ENCODE measurements around the gene FIBCD1.

Gene FIBCD1

DNA sequence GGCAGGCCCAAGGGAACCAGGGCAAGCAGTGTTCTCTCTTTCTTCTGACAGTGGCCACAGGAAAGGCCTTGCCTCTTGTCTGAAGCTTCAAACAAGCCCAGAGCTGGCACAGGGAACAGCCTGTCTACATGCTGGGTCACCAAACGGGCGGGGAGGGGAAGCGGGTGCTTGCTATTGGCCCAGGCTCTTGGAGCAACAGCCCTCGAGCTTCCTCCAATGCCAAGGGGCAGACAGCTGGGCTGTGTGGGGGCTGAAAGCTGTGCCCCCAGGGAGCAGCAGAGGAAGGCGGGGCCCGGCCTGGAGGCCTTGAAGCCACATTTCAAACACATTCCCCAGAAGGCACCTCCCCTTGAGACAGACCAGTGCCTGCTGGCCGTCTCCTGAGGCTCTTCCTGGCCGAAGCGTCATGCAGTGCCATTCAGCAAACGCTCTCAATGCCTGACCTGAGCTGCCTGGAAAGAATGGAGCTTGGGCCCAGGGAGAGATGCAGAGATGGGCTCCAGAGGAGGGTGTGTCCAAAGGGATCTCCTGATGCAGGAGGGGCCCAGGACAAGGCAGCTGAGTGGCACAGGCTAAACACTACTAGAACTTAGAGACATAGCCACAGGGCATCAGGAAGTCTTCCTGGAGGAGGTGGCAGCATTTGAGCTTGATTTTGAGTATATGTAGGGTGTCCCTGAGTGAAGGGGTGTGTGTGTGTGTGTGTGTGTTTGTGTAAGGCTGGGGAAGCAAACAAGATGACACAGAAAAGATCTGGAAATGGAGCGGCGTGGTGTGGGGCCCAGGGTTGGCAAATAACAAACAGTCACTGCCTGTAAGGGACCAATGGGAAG, 2.5 kb downstream of the FIBCD1 start:
- DNase-seq (ENCODE audit: low spot score), result peak; percentile 44

DNA sequence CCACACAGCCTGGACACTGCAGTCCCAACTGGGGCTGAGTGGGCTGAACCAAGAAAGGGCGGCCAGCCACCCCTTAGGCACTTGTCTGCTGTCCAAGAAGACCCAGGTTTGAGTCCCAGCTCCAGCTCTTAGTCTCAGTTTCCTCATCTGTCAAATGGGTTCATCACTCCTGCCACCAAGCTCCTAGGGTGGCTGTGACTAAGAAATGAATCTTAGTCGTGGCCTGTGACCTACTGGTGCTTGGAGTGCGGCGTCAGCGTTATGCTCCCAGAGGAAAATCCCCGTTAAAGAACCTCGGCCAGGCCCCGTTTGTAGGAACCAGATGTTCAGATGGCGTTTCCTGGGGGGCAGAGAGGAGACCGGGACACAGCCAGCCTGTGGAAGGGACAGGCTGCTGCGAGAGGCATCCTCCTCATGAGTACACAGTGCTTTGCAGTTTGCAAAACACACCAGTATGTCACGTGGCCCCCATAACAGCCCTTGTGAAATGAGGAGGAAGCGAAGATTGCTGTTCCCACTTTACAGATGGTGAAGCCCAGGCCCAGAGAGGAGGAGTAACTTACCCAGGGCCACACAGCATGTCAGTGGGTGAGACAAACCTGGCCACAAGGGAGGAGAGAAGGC, 3.3 kb downstream of the FIBCD1 start:
- no peak for DNase-seq (ENCODE audit: low spot score)

DNA sequence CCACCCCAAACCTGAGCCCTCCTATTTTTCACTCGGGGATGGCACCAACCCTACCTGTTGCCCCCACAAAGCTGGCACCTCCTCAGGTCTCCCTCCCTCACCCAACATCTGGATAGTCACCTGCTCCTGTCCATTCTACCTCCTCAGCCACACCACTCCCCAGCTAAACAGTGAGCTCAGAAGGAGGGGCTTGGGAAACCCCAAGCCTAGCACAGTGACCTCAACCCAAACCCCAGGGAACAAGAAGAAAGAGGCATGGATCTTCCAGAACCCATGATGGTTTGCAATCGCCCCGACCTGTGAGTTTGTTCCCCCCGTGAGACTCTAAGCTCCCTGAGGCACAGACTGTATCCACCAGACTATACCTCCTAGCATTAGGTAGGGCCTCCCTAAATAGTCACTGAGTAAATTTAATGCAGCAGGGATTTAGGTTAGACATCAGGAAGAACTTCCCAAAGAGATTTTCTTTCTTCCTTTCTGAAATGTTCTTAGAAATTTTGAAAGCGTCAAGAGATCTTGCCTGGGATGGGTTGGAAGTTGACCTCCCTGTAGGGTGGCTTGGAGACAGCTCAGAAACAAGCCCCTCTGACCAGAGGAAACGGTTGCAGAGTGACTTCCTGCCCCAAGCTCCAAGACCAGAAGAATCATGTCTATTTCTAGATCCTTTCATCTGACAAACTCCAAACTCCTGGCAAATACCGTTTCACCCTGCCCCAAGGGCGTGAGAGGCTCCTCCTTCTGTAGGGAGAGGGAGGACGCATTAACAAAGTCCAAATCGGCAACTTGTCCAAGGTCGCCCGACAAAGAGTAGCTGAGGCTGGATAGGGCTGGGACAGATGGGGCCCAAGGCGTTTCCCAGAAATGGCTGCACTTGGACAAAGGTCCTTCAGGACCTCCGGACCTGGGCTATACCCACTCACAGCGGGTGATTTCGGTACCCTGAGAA, 4.1 kb downstream of the FIBCD1 start:
- DNase-seq (ENCODE audit: low spot score), result no peak

DNA sequence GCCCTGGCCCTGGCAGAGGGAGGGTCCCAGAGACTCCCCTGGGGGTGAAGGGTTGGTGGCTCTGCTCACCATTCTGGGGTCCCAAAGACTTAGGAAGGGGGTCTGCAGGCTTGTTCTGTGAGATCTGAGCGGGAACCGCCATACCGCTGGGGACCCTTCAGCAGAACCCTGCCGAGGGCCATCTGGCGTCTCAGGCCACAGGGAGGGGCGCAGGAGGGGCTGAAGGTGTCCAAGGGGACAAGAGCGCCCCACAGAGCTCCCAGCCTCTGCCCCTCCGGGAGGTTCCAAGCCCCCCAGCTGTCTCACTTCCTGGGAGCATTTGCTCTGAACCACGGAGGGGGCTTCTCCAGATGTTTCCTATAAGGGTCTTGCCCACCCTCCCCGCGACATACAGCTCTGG, 4.8 kb downstream of the FIBCD1 start:
- no peak for DNase-seq (ENCODE audit: low spot score)

DNA sequence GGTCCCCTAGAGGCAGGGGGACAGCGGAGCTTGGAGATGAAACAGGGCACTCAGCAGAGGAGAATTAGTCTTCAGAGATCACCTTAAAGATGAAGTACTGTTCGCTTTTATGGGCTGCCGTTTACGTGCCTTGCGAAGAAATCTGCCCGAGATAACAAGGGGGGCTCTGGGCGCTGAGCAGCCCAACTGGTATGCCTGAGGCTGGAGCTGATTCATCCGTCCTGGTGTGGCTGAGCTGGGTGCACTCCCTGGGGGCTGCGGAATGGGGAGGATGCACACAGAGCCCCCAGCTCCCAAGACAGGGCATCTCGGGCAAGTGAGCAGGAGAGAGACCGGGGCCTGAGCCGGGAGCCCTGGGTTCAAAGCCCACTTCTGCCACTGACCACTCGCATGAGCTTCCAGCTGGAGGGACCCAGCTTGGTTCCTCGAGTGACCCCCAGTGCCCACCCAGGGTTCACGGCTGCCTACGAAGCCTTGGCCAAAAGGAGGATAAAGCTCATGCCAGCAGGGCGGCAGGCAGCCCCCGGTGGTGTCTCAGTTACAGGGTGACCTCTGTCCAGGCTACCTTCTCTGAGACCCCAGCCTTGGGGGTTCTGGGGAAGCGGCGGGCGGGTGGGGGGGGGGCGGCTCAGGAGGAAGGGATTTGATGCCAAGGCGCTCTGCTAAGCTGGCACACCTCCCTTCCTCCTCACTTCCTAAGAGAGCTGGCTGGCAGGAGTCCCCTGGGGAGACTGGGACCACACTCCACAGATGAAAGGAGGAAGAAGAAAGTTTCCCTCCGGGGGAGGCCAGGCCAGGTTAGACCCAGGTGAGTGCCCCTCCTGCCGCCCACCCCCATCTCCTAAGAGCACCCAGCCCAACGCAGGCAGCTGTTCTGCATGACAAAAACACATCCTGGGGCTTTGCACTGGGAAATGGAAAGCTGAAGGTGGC, 5.7 kb downstream of the FIBCD1 start:
- peak; percentile 66 for DNase-seq (ENCODE audit: low spot score)

DNA sequence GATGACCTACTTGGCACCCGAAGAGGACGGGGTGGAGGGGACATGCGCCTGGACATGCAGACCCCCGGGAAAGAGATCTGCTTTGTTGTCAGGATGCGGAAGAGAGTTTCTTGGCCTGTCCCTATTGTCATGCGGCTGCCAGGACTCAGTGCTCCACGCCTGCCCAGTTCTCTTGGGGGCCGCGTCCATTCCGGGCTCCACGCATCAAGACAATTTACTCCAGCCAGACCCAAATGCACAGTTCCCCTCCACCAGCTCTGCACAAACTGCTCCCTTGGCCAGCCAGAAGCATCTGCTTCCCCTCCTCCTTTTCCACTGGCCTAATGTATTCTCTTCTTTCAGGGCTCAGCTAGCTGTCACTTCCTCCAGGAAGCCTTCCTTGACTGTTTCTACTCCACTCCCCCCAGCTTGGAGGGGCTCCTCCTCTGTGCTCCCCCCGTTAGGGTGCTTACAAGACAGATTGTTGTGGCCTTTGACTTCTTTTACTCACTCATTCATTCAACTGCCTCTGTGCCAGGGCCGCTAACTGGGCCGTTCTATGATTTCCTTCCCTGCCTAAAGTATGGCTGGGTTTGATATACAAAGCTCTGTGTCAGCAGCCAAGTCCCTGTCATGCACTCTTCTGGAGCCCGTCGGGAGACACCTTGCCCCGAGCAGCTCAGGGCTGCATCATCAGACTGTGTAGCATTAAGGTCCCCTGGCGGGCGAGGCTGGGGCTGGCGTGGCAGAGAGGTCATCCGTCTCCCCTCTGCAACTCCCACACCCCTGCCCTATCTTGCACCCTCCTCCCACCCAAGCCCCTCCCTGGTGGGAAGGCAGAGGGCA, 6.6 kb downstream of the FIBCD1 start:
- peak; percentile 46 for DNase-seq (ENCODE audit: low spot score)

DNA sequence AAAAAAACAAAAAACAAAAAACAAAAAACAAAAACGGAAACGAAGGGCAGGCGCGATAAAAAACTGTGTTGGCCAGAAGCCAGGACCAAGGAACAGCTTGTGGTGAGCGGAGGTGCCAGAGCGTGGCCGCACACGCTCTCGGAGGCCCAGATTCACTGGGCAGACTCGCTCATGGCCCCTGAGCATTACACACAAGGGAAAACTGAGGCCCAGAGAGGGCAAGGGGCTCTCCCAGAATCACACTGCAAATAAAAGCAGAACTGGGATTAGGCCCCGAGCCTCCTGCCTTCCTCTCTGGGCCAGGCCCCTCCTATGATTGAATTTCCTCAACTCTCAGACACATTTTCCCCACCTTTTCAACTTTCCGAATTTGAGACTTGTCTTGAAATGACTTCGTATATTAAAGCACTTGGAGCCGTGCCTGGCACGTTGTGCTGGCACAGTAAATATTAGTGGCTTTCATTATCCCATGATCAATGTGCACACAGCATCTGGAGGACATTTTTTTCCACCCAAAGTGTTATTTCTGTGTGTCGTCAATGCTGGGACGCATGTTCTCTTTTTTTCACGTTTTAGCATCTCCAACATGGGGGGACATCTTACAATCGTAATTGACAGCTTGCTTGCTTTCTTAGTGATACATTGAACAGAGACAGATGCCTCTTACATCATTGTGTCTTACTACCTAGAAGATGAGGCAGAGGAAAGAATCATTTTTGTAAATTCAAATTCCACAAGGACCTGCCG, 7.4 kb downstream of the FIBCD1 start:
- peak; percentile 38 for DNase-seq (ENCODE audit: low spot score)

DNA sequence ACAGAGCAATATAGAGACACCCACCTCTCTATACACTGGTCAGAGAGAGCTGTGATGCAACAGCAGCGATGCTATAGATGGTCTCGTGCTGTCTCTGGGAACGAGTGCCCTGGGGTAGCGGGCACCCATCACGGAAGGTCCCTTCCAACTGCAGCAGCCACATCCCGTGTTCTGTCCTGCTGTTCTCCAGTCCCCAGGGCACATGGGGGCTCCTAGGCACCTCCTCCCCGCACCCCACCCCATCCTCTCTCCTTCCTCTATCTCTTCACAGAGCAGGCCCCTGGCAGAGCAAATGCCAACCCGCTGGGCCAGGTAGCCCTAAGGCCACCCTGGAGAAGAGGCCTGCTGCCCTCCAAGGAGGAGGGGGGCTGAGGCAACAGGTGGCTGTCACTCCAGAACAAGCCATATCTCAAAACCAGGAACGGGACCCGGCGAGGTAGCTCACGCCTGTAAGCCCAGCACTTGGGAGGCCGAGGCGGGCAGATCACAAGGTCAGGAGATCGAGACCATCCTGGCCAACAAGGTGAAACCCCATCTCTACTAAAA, 8.2 kb downstream of the FIBCD1 start:
- DNase-seq (ENCODE audit: low spot score), result no peak

DNA sequence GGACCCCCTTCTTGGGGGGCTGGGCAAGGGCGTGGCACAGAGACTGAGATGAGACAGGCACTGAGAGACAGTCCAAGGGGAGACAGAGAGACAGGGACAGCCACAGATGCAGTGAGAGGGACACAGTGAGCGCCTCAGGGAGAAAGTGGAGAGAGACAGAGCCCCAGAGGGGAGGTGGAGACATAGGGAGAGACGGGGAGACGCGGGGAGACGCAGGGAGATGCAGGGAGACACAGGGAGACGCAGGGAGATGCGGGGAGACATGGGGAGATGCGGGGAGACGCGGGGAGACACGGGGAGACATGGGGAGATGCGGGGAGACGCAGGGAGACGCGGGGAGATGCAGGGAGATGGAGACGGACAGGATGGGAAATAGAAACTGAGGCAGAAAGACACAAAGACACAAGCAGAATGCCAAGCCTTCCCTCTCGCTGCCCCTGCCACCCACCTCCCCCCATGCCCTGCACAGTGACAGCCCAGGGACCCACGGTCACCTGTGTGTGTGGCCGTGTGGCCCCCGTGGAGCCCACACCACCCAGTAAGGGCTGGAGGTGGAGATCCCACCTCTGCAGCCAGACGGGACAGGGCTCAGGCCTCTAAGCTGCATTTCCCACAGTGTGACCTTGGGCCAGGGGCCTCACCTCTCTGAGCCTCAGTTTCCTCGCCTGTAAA, 8.8 kb downstream of the FIBCD1 start:
- no peak for DNase-seq (ENCODE audit: low spot score)

DNA sequence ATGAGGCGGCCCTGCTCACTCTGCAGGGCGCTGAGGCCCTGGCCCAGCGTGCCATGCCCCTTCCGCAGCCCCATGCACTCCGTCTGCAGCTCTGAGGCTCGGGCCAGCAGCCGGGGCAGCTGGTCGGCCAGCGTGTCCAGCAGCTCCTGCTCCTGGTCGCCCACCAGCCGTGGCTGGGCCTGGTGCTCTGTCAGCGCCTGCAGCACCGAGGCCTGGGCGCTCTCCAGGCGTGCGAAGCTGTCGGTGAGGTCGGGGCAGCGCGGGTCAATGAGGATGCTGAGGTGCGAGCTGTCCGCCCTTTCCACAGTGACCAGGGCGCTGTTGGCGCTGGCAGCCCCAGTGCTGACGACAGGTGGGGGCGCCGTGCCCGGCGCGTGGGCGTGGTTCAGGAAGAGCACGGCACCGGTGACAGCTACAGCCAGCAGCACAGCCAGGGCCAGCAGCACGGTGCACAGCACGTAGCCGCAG, 9.4 kb downstream of the FIBCD1 start:
- no peak for DNase-seq (ENCODE audit: low spot score)

DNA sequence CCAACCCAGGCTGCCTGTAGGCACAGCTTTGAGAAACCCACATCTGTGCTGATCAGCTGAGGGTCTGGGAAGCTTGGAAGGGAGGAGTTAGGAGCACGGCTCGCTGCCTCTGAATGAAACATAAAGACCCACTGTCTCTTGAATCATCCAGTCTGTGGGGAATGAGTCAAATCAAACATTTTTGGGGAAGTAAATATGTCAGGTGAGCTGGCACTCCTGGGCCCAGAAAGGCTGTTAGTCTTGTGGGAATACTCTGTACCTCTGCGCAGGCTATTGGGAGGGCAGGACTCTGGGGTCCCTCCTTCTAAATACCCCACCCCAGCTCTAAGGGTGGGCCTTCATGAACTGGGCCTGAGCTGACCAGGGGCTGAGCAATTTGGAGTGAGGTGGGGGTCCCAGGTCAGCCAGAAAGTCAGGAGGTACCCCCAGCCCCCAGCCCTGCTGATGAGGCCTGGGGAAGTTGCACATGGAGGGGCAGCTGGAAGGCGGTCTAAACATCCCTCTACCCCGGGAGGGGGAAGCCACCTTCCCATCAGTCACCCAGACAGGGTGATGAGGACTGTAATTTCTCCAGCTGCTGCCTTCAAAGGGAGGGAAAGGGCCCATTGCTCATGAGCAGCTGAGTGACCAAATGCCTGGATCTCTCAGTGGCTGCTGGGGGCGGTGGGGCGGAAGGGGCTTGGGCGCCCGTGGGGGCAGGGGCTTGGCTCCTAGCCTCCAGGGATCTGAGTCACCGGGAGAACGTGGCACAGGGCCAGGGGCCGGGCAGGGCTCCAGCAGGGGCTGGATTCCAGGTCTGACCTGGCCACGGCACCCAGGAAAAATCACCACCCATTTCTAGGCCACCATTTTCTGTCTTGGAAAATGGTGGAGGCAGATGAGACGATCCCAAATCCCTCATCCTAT, 10.8 kb downstream of the FIBCD1 start:
- peak; percentile 97 for DNase-seq (ENCODE audit: low spot score)

DNA sequence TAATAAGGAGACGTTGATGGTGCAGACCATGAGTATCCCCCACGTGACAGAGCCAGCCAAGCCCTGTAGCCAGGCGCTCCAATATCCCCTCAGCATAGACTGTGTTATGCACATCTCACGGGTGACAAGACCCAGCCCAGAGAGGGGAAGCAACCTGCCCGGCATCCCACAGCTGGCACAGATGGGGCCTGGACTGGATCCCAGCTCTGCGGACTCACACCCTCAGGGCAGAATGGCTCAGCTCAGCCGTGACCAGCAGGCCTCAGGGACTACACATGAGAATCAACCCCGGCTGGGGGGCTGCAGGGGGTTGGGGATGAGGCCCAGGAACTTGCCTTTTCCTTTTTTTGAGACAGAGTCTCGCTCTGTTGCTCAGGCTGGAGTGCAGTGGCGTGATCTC, 11.7 kb downstream of the FIBCD1 start:
- DNase-seq (ENCODE audit: low spot score), result peak; percentile 82

DNA sequence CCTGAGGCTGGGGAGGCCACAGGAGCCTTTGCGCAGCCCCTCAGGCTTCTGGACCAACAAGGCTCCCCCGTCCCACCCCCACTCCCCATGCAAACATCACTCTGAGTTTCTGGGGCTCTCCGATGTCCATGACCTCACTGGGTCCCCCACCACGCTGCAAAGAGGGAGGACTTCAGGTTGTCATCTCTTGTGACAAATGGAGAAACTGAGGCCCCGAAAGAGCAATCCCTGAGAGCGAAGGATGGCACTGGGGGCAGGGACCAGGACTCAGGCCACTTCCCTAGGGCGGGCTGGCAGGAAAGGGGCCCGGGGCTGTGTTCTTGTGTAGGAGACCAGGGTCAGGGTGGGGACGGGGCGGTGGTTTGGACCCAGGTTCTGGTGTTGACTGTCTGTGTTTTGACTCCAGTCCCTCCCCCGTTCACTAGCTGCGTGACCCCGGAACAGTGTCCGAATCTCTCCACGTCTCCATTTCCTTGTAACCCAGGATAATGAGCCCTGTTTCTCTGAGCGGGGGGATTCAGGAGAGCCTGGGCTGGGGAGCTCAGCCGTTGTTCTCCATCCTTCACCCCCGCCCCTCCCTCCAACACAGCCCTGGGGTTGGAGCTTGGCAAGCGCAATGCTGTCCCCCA, 13.9 kb downstream of the FIBCD1 start:
- no peak for DNase-seq (ENCODE audit: low spot score)

DNA sequence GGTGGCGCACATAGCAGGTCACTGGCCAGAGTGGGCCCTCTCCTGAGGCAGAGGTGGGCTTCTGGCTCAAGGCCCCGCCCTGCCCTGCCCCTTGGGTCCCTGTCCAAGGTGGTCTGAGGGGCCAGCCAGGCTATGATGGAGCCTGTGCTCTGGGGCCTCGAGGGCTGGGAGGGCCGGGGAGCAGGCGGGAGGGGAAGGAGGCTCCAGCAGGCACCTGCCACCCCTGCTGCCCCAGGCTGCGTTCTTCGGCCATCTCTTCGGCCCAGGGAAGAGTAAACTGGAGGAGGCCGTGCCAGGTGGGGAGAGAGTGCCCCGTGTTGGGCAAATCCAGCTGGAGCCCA, 14.6 kb downstream of the FIBCD1 start:
- DNase-seq (ENCODE audit: low spot score), result no peak

DNA sequence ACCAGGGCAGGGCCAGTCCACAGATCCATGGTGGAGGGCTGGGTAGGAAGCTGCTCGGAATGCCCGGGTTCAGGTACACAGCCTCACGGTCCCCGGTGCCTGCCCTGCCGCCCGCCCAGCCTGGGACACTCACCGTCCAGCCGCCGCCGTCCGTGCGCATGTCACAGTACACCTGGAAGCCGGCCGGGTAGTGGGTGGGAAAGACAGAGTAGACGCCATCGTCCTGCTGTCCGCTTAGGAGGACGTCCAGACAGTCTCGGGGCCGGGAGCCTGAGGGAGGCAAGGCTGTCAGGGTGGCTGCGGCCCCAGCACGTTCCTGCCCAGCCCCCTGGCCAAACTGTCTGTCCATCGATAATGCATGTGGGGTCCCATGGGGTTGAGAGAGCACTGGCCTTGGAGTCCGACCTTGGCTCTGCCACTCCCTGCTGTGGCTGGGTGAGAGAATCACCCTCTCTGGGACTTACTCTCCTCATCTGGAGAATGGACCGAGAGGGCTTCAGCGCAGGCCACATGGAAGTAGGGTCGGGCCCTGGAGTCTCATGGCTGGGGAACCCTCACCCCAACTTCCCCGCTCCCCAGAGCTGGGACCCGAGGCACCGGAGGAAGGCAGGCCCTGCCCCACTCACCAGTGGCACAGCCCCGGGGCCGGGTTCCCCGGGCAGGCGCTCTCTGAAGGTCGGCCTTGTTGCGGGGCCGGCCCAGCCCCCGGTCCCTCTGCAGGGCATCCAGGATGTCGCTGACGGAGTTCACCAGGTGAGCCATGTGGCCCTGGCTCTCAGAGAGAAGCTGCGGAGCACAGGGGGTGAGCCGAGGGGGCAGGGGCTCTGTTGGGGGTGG, 15.2 kb downstream of the FIBCD1 start:
- DNase-seq (ENCODE audit: low spot score), result no peak

DNA sequence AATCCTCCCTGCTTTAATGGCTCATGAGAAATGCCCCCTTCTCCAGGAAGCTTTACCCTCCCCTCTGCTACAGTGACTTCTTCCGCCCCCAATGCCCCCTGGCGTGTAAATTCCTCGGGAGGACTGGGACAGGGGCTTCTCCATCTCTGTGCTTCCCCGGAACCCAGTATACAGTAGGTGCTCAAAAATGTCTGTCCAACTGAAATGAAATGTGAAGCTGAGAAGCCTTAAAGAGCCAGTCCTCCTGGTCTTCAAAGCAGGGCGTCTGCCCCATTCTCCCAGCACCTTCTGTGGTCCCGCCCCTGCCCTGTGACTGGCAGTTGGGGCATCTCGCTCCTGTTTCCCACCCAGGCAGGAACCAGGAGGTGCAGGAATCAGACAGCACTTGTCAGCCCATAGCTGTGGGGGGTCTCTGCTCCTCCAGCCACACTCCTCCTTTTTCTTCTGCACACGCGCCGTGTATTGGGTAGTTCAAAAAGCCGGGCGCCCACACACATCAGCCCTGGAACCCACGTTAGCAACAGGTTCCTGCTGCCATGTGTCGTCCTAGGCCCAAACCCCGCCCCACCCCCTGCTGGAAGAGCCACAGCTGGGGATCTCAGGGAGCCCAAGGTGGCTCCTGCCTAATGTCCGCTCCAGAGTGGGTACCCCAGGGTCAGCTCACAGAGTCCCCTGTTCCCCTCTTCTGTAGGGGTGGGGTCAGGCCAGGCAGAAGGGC, 16.0 kb downstream of the FIBCD1 start:
- no peak for DNase-seq (ENCODE audit: low spot score)
